Cardiac muscle cell (in vitro differentiated cells and primary cell): ENCODE measurements around the gene PCNX2. TPM values are rescaled to one million over a fixed set of nuclear protein-coding genes. Genes with fewer than 3 reads are reported as not detected.

ENCODE experiments used
- DNase-seq, 2 donors: peaks; one replicate each; pipeline versions ENCODE4 v3.0.0 to v3.0.0-alpha.2; 2010 to 2017; ENCODE audit warnings: low read depth in 1 of 2, low spot score in 1 of 2
- H3K27ac ChIP-seq: fragments of 200-600 bp; sonication (generic); 2 replicates; pipeline ENCODE4 v1.5.1; 2016
- H3K27me3 ChIP-seq: fragments of 200-600 bp; sonication (generic); 2 replicates; pipeline ENCODE4 v1.6.0; 2016; ENCODE audit warnings: control low read depth
- H3K36me3 ChIP-seq: fragments of 200-600 bp; sonication (generic); 2 replicates; pipeline ENCODE4 v1.5.1; 2016; ENCODE audit warnings: control low read depth
- H3K4me1 ChIP-seq: fragments of 200-600 bp; sonication (generic); 2 replicates; pipeline ENCODE4 v1.8.1; 2017; ENCODE audit warnings: low read depth, mild to moderate bottlenecking, mixed run types
- H3K4me3 ChIP-seq: fragments of 200-600 bp; sonication (generic); 2 replicates; pipeline ENCODE4 v1.5.1; 2016; ENCODE audit warnings: mild to moderate bottlenecking
- H3K9me3 ChIP-seq: fragments of 200-600 bp; sonication (generic); 2 replicates; pipeline ENCODE4 v1.5.1; 2017; ENCODE audit warnings: low read depth, mild to moderate bottlenecking, control low read depth
- CTCF ChIP-seq: IDR thresholded peaks from 2 replicates; pipeline ENCODE4 v1.5.1; 2012; ENCODE audit warnings: low read depth, mild to moderate bottlenecking, low read length
- polyA plus RNA-seq: library from polyadenylated mRNA; unstranded; fragments of >200 nt; fragmentation: Nextera tagmentation; extraction: Ambion mirVana; gene quantifications from 2 replicates; pipeline ENCODE4 v1.2.1, GENCODE V29; 2016
- total RNA-seq: library from RNA; depleted of rRNA; stranded (reverse); fragments of >200 nt; gene quantifications from 2 replicates; pipeline ENCODE4 v1.2.3, GENCODE V29; 2016

The PCNX2 gene
- total and polyA plus RNA-seq, 2 experiments from 2014 or later: 3.9 to 5.1 TPM

DNA sequence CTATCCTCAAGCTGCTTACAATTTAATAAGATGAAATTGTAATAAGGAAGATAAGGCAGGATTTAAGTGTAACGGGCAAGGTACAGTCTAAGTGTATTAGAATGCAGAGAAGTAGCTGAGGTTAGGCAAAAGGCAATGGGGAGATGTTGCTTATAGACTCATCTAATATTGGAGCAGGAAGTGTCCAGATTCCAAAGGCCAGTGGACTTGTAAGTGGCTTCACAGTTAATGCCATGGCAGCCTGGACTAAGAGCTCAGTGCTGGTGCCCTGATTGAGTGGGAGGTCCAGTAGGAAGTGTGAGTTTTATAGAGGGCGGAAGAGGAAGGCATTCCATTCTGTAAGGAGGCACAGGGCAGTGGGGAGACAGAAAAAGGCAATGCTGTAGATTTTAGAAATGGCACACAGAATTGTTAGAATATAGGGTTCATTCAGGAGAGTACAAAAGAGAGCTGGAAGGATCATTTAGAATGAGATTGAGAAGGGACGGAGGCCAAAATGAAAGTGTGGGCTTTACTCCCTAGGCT lies 44.6 kb upstream of the PCNX2 start:
- Histone ChIP-seq H3K4me1 (no peaks in the 10 kb centered on the region), H3K9me3 (no peaks in the 10 kb centered on the region), H3K4me3 (no peak overlapping the region), H3K36me3 (no peaks in the 10 kb centered on the region), H3K27ac (no peak overlapping the region), H3K27me3 (no peaks in the 10 kb centered on the region)
- no peak for DNase-seq
- no peak for TF ChIP-seq CTCF

- Histone ChIP-seq H3K27me3 (no peaks in the 10 kb centered on the region), H3K4me3 (no peak overlapping the region), H3K9me3 (no peaks in the 10 kb centered on the region), H3K4me1 (no peaks in the 10 kb centered on the region), H3K36me3 (no peaks in the 10 kb centered on the region), H3K27ac (no peak overlapping the region)
- no peak for DNase-seq
- no peak for TF ChIP-seq CTCF
Observed at GRCh38 chr1:233338102-233338501, 42.6 kb upstream of the PCNX2 start.

DNA sequence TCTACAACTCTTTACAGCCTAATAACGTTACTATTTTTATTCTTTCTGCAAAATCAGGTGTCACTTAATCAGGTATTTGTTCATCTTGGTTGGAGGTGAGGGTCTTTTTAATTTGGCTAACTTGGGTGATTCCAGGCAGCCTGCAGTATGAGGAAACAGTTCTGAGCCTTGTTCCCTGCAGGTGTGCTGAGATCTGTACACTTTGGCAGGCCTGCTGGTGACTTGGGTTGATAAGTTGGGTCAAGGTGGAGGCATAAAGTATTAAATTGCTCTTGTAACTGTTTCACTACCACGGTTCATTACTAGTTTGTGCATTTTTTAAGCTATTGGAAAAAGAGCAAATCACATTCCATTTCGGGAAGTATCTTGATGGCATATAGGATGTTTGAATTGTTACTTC lies 42.0 kb upstream of the PCNX2 start:
- DNase-seq: no peak
- Histone ChIP-seq H3K36me3 (no peaks in the 10 kb centered on the region), H3K4me1 (no peaks in the 10 kb centered on the region), H3K27me3 (no peaks in the 10 kb centered on the region), H3K27ac (no peak overlapping the region), H3K4me3 (no peak overlapping the region), H3K9me3 (no peaks in the 10 kb centered on the region)
- no peak for TF ChIP-seq CTCF

GRCh38 chr1:233336554-233337456 lies 41.3 kb upstream of the PCNX2 start:
- H3K4me3 ChIP-seq: no peak overlapping the region
- H3K9me3 ChIP-seq: no peaks in the 10 kb centered on the region
- no peak for TF ChIP-seq CTCF
- H3K27me3 ChIP-seq: no peaks in the 10 kb centered on the region
- no peak overlapping the region for H3K27ac ChIP-seq
- no peaks in the 10 kb centered on the region for H3K36me3 ChIP-seq
- no peak for DNase-seq
- no peaks in the 10 kb centered on the region for H3K4me1 ChIP-seq

GRCh38 chr1:233334092-233334491 lies 38.6 kb upstream of the PCNX2 start:
- H3K9me3 ChIP-seq: no peaks in the 10 kb centered on the region
- H3K27ac ChIP-seq: no peak overlapping the region
- no peak for DNase-seq
- TF ChIP-seq CTCF: no peak
- H3K36me3 ChIP-seq: no peaks in the 10 kb centered on the region
- H3K27me3 ChIP-seq: peaks cover 17% of the 10 kb centered on the region
- H3K4me1 ChIP-seq: no peaks in the 10 kb centered on the region
- H3K4me3 ChIP-seq: no peak overlapping the region
